ENCODE measurements around the gene DPYD. TPM values are rescaled to one million over a fixed set of nuclear protein-coding genes. Genes with fewer than 3 reads are reported as not detected.

The DPYD gene
- total RNA-seq, 1 experiment from 2014 or later = 8.1 TPM

DNA sequence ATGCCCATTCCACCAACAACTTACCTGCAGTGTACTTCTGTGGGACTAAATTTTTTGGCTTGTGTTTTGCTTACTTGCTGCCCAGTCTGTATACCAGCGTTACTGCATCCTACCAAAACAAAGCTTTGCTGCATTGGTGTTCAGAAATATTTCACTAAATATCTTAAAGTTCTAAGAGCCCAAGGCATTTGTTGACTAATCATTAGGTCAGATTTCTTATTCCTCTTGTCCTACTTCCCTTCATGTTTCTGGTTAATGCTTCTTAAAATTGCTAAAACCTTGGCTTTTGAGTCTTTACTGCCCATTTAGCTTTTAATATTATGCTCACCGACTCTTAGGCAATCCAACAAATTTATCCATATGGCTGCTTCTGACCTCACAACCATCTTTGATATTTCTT is 161.8 kb downstream of the DPYD start:
- H3K4me3 ChIP-seq = no peak overlapping the region
- H3K36me3 ChIP-seq = no peaks in the 10 kb centered on the region
- no peak overlapping the region for H3K27ac ChIP-seq
- no peaks in the 10 kb centered on the region for H3K27me3 ChIP-seq
- no peak for DNase-seq
- no peaks in the 10 kb centered on the region for H3K9me3 ChIP-seq (replicated peaks)
- no peaks in the 10 kb centered on the region for H3K4me1 ChIP-seq

- no peak overlapping the region for H3K27ac ChIP-seq
- H3K4me3 ChIP-seq = no peak overlapping the region
These were observed 162.2 kb downstream of the DPYD start for GRCh38 chr1:97758541-97759057.

GRCh38 chr1:97745912-97746311 is 174.9 kb downstream of the DPYD start:
- H3K36me3 ChIP-seq = no peaks in the 10 kb centered on the region
- no peak for DNase-seq
- no peaks in the 10 kb centered on the region for H3K4me1 ChIP-seq

More at GRCh38 chr1:97758541-97759057, 162.2 kb downstream of the DPYD start:
- Histone ChIP-seq H3K4me1 (no peaks in the 10 kb centered on the region), H3K27me3 (no peaks in the 10 kb centered on the region), H3K36me3 (no peaks in the 10 kb centered on the region), H3K9me3 (replicated peaks) (no peaks in the 10 kb centered on the region)
- DNase-seq = no peak

DNA sequence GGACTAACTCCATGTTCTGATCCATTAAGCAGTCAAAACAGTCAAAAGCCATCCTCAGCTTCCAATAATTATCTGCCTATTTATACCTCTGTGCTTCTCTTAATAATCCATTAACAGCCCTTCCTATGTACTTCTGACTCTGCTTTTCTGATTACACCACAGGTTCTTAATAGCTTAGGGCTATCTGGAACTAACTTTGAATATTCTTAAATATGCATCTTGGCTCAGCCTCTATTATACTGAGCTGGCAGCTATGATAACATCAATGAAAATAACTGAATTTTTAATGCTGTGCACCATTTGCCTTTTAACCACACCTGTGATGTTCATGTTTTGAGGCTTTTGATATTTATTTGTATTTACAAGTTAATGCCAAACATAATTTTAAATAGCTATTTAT is 175.9 kb downstream of the DPYD start:
- H3K27ac ChIP-seq = no peak overlapping the region
- no peaks in the 10 kb centered on the region for H3K36me3 ChIP-seq
- no peaks in the 10 kb centered on the region for H3K9me3 ChIP-seq (replicated peaks)
- no peaks in the 10 kb centered on the region for H3K27me3 ChIP-seq
- DNase-seq = no peak
- H3K4me1 ChIP-seq = no peaks in the 10 kb centered on the region
- H3K4me3 ChIP-seq = no peak overlapping the region

More at GRCh38 chr1:97745912-97746311, 174.9 kb downstream of the DPYD start:
- no peaks in the 10 kb centered on the region for H3K9me3 ChIP-seq (replicated peaks)
- H3K4me3 ChIP-seq = no peak overlapping the region
- no peaks in the 10 kb centered on the region for H3K27me3 ChIP-seq
- no peak overlapping the region for H3K27ac ChIP-seq

GRCh38 chr1:97743129-97743528 is 177.7 kb downstream of the DPYD start:
- no peaks in the 10 kb centered on the region for H3K27me3 ChIP-seq
- no peaks in the 10 kb centered on the region for H3K9me3 ChIP-seq (replicated peaks)
- H3K27ac ChIP-seq = no peak overlapping the region
- no peaks in the 10 kb centered on the region for H3K4me1 ChIP-seq
- no peak for DNase-seq
- H3K4me3 ChIP-seq = no peak overlapping the region
- H3K36me3 ChIP-seq = no peaks in the 10 kb centered on the region

- DNase-seq = no peak
- H3K27ac ChIP-seq = no peak overlapping the region
- no peaks in the 10 kb centered on the region for H3K9me3 ChIP-seq (replicated peaks)
- H3K27me3 ChIP-seq = no peaks in the 10 kb centered on the region
- no peak overlapping the region for H3K4me3 ChIP-seq
- H3K4me1 ChIP-seq = no peaks in the 10 kb centered on the region
- no peaks in the 10 kb centered on the region for H3K36me3 ChIP-seq
These were observed 179.9 kb downstream of the DPYD start for GRCh38 chr1:97740891-97741290.

GRCh38 chr1:97739596-97740103 is 181.2 kb downstream of the DPYD start:
- H3K9me3 ChIP-seq (replicated peaks) = no peaks in the 10 kb centered on the region
- no peaks in the 10 kb centered on the region for H3K27me3 ChIP-seq
- no peak for DNase-seq
- no peaks in the 10 kb centered on the region for H3K36me3 ChIP-seq
- H3K4me3 ChIP-seq = no peak overlapping the region
- H3K27ac ChIP-seq = no peak overlapping the region
- H3K4me1 ChIP-seq = no peaks in the 10 kb centered on the region

- Histone ChIP-seq H3K36me3 (no peaks in the 10 kb centered on the region), H3K27me3 (no peaks in the 10 kb centered on the region), H3K9me3 (replicated peaks) (no peaks in the 10 kb centered on the region), H3K4me1 (no peaks in the 10 kb centered on the region), H3K27ac (no peak overlapping the region), H3K4me3 (no peak overlapping the region)
- DNase-seq = no peak
These were observed 182.6 kb downstream of the DPYD start for GRCh38 chr1:97738270-97738669.

DNA sequence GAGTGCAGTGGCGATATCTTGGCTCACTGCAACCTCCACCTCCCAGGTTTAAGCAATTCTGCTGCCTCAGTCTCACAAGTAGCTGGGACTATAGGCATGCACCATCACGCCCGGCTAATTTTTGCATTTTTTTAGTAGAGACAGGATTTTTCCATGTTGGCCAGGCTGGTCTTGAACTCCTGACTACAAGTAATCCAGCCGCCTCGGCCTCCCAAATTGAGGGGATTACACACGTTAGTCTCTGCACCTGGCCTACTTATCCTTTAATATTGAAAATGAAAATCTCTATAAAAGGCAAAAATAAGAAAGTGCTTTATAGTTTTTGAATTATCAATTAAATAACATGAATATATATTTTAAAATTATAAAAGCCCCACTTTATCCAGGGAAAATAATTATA is 190.6 kb downstream of the DPYD start:
- Histone ChIP-seq H3K4me1 (no peaks in the 10 kb centered on the region), H3K36me3 (no peaks in the 10 kb centered on the region), H3K9me3 (replicated peaks) (no peaks in the 10 kb centered on the region), H3K27ac (no peak overlapping the region), H3K27me3 (no peaks in the 10 kb centered on the region), H3K4me3 (no peak overlapping the region)
- no peak for DNase-seq

DNA sequence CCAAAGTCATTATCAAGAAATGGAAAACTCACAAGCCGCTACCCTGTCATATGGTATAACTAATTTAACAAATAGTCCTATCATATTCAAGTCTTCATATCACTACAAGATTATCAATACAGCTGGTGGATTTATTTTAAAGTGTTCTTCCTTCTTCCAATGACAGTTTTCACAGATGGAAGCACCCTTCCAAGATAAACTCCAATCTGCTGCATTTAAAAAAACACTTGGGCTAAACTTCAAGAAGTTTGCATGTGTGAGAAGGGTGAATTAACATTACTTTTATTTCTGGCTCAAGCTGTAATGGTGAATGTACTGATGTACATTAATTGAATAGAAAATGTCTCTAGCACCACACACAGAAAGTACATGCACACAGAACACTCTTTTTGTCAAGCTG is 192.4 kb downstream of the DPYD start:
- no peak for DNase-seq
- H3K4me3 ChIP-seq = no peak overlapping the region
- H3K4me1 ChIP-seq = no peaks in the 10 kb centered on the region
- no peak overlapping the region for H3K27ac ChIP-seq
- H3K27me3 ChIP-seq = no peaks in the 10 kb centered on the region
- no peaks in the 10 kb centered on the region for H3K36me3 ChIP-seq
- H3K9me3 ChIP-seq (replicated peaks) = no peaks in the 10 kb centered on the region

DNA sequence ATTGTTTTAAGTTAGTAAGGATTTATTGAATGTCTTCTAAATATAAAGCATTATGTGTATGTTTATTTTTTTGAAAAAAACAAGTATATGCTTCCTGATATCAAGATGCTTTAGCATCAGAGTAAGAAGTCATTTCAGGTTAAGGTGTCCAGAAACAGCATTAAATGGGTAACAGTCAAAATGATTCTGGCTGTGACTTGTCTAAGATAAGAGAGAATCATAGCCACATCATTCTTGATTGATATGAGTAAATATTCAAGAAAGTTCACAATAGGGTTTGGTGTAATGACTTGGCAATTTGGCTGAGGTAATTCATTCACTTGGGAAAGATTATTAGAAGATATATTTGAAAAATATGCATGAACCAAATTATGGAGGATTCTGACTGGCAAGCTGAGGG is 193.8 kb downstream of the DPYD start:
- Histone ChIP-seq H3K27ac (no peak overlapping the region), H3K4me1 (no peaks in the 10 kb centered on the region), H3K9me3 (replicated peaks) (no peaks in the 10 kb centered on the region), H3K27me3 (no peaks in the 10 kb centered on the region), H3K4me3 (no peak overlapping the region), H3K36me3 (no peaks in the 10 kb centered on the region)
- no peak for DNase-seq

GRCh38 chr1:97726386-97726785 is 194.4 kb downstream of the DPYD start:
- Histone ChIP-seq H3K9me3 (replicated peaks) (no peaks in the 10 kb centered on the region), H3K27ac (no peak overlapping the region), H3K36me3 (no peaks in the 10 kb centered on the region), H3K4me3 (no peak overlapping the region), H3K4me1 (no peaks in the 10 kb centered on the region), H3K27me3 (no peaks in the 10 kb centered on the region)
- no peak for DNase-seq

DNA sequence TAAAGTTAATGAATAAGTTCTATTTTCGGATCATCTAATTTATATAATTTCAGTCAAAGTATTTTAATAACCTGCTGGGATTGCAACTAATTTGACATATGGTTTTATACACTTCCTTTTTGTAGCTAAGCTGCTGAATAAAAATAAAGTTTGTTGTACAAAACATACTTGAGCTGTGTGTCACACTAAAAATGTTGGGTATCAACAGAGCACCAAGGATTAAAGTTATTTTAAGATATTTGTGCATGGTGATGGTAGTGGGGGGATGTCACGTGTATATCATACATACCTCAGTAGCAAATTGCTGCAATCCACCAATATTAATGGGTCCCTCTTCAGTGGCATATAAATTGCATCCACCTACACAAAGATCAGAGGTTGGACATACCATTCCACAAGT is 199.6 kb downstream of the DPYD start:
- DNase-seq = no peak
- H3K36me3 ChIP-seq = no peaks in the 10 kb centered on the region
- H3K27me3 ChIP-seq = no peaks in the 10 kb centered on the region
- no peaks in the 10 kb centered on the region for H3K4me1 ChIP-seq
- H3K4me3 ChIP-seq = no peak overlapping the region
- no peak overlapping the region for H3K27ac ChIP-seq
- H3K9me3 ChIP-seq (replicated peaks) = no peaks in the 10 kb centered on the region

DNA sequence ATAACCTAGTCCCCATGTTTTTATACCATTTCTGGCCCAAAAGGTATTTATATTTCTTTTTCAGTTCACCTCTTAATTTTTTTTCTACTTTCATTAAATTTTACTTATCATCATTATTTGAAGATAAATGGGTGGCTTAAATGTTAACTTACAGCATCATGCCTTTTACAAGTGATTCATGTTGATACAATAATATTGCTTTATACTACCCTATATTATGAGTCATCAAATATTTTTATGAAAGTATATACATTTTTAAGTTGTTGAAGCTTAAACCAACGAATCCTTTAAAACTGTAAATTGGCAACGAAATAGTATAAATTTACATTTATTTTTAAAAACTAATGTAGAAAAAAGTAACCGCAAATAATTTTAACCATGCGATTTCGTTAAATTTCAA is 207.9 kb downstream of the DPYD start:
- DNase-seq = no peak
- H3K4me3 ChIP-seq = no peak overlapping the region
- H3K27ac ChIP-seq = no peak overlapping the region
- no peaks in the 10 kb centered on the region for H3K4me1 ChIP-seq
- H3K9me3 ChIP-seq (replicated peaks) = no peaks in the 10 kb centered on the region
- no peaks in the 10 kb centered on the region for H3K36me3 ChIP-seq
- H3K27me3 ChIP-seq = no peaks in the 10 kb centered on the region

- Histone ChIP-seq H3K4me1 (no peaks in the 10 kb centered on the region), H3K9me3 (replicated peaks) (no peaks in the 10 kb centered on the region), H3K4me3 (no peak overlapping the region), H3K27me3 (no peaks in the 10 kb centered on the region), H3K27ac (no peak overlapping the region), H3K36me3 (no peaks in the 10 kb centered on the region)
- DNase-seq = no peak
These were observed 209.0 kb downstream of the DPYD start for GRCh38 chr1:97711858-97712257.

DNA sequence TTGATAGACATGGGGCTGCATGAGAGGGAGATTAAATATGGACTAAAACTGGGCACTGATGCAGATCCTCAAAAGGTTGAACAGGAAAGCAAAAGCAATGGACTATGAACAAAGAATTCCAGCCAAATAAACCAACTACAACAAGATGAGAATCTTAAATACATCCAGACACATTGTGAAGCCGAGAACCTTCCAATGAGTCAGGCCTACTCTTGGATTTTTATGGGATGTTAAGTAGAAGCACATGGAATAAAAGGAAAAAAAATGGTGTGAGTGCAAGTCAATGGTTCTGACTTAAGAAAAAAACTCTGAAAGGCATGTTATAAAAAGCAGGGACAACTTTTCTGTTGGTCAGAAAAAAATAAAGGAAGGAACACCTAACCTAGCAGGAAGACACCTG is 227.2 kb downstream of the DPYD start:
- Histone ChIP-seq H3K27me3 (no peaks in the 10 kb centered on the region), H3K36me3 (no peaks in the 10 kb centered on the region), H3K9me3 (replicated peaks) (no peaks in the 10 kb centered on the region), H3K27ac (no peak overlapping the region), H3K4me1 (no peaks in the 10 kb centered on the region), H3K4me3 (no peak overlapping the region)
- no peak for DNase-seq

All from SJCRH30 (cell line).